Lung (tissue), 12 donors: ENCODE results near the gene GPR142. TPM values are rescaled to one million over a fixed set of nuclear protein-coding genes. Genes with fewer than 3 reads are reported as not detected.

Source experiments
- ATAC-seq: fragments of 200-7000 bp; cut with Tn5 transposase; one replicate; pipeline ENCODE4 v1.9.1; 2020; ENCODE audit warnings: moderate number of reproducible peaks; ENCODE audit not compliant: insufficient read depth, low FRiP score
- DNase-seq, 3 donors: peaks; one replicate each; pipeline ENCODE4 v3.0.0-alpha.2; 2013 to 2017
- H3K27ac ChIP-seq, 2 donors: one replicate each; pipeline ENCODE4 v1.5.1; 2013; ENCODE audit warnings: mild to moderate bottlenecking in 2 of 2, moderate library complexity in 2 of 2, control low read depth in 1 of 2, inconsistent platforms in 1 of 2, low read depth in 1 of 2, low read length in 1 of 2
- H3K27me3 ChIP-seq, 3 donors: one replicate each; pipeline ENCODE4 v1.5.1; 2013; ENCODE audit warnings: low read length in 2 of 3; ENCODE audit not compliant: control insufficient read depth in 3 of 3, insufficient read depth in 3 of 3
- H3K36me3 ChIP-seq, 4 donors: one replicate each; pipeline ENCODE4 v1.5.1; 2013; ENCODE audit warnings: low read length in 4 of 4, mild to moderate bottlenecking in 1 of 4, moderate library complexity in 1 of 4; ENCODE audit not compliant: control insufficient read depth in 4 of 4, insufficient read depth in 4 of 4
- H3K4me1 ChIP-seq, 5 donors: one replicate each; pipeline ENCODE4 v1.5.1; 2013; ENCODE audit warnings: low read length in 5 of 5, mild to moderate bottlenecking in 2 of 5, moderate library complexity in 1 of 5; ENCODE audit not compliant: control insufficient read depth in 5 of 5, insufficient read depth in 5 of 5
- H3K4me3 ChIP-seq: one replicate; pipeline ENCODE4 v1.5.1; 2013; ENCODE audit warnings: mild to moderate bottlenecking, control low read depth, moderate library complexity
- H3K9ac ChIP-seq, 2 donors: one replicate each; pipeline ENCODE4 v1.5.1; 2013; ENCODE audit warnings: low read length in 2 of 2, control low read depth in 1 of 2; ENCODE audit not compliant: insufficient read depth in 1 of 2
- H3K9me3 ChIP-seq, 4 donors: one replicate each; pipeline ENCODE4 v1.5.1; 2013; ENCODE audit warnings: low read length in 3 of 4, mild to moderate bottlenecking in 1 of 4, moderate library complexity in 1 of 4; ENCODE audit not compliant: control insufficient read depth in 4 of 4, insufficient read depth in 3 of 4
- CTCF ChIP-seq: IDR thresholded peaks from 2 replicates; pipeline ENCODE4 v1.5.1; 2012; ENCODE audit warnings: mild to moderate bottlenecking; ENCODE audit errors: control extremely low read depth, extremely low read depth
- WGBS, 2 donors: extraction: QIAGEN DNeasy Blood & Tissue Kit; methylation state at CpG; one replicate each; pipeline ENCODE4 v1.1.7; 2013; 5-methylcytosine and 5-hydroxymethylcytosine counted together
- polyA plus RNA-seq, 2 donors: library from polyadenylated mRNA; stranded (reverse); fragments of 200-250 nt; gene quantifications; one replicate each; pipeline ENCODE4 v1.2.1, GENCODE V29; 2013
- total RNA-seq, 2 donors: library from RNA; depleted of rRNA in 1 of 2; stranded (reverse); fragments of >200 nt in 1 of 2; gene quantifications; one replicate each; pipeline ENCODE4 v1.2.1, GENCODE V29; 2014 to 2021
- donor health status: control.
- donor health status: control.
- donor health status: Bipolar disorder and iron deficiency.
- donor health status: healthy.
- donor health status: DM: yes; HTN: yes; CAD: no.

Gene GPR142
- total and polyA plus RNA-seq, 4 donors, result 0.03 TPM; not detected in 3

- no peak for TF ChIP-seq CTCF
- no peak overlapping the region for H3K4me3 ChIP-seq
- 83 to 89% methylated on average over 14 of the region's 14 CpGs for WGBS, 2 donors
Observed at GRCh38 chr17:74347646-74348045, 19.7 kb upstream of the GPR142 start.

GRCh38 chr17:74349120-74349519 is 18.2 kb upstream of the GPR142 start:
- WGBS, 2 donors, result 68 to 75% methylated on average over 19 of the region's 19 CpGs
- no peak overlapping the region for H3K9ac ChIP-seq
- DNase-seq (no peak), ATAC-seq (no peak)
- H3K27ac ChIP-seq, result no peak overlapping the region
- no peak for TF ChIP-seq CTCF
- H3K4me3 ChIP-seq, result no peak overlapping the region
- no peaks in the 10 kb centered on the region for H3K4me1 ChIP-seq
- peaks cover 0 to 2% (median 0%) of the 10 kb centered on the region in 4 donors for H3K9me3 ChIP-seq
- H3K27me3 ChIP-seq, result peaks cover 25 to 43% (median 26%) of the 10 kb centered on the region in 3 donors
- no peaks in the 10 kb centered on the region for H3K36me3 ChIP-seq

More at GRCh38 chr17:74347646-74348045, 19.7 kb upstream of the GPR142 start:
- Histone ChIP-seq H3K27ac (no peak overlapping the region), H3K36me3 (no peaks in the 10 kb centered on the region), H3K9ac (no peak overlapping the region), H3K27me3 (peaks cover 13 to 29% (median 15%) of the 10 kb centered on the region in 3 donors), H3K4me1 (no peaks in the 10 kb centered on the region), H3K9me3 (no peaks in the 10 kb centered on the region)
- DNase-seq, result no peak
- ATAC-seq, result no peak

GRCh38 chr17:74350486-74350885 is 16.8 kb upstream of the GPR142 start:
- Histone ChIP-seq H3K4me3 (no peak overlapping the region), H3K27ac (no peak overlapping the region), H3K4me1 (no peaks in the 10 kb centered on the region), H3K36me3 (no peaks in the 10 kb centered on the region), H3K9me3 (peaks cover 0 to 3% (median 0%) of the 10 kb centered on the region in 4 donors), H3K9ac (no peak overlapping the region), H3K27me3 (peaks cover 29 to 56% (median 33%) of the 10 kb centered on the region in 3 donors)
- no peak for DNase-seq
- no peak for TF ChIP-seq CTCF
- ATAC-seq, result no peak
- WGBS, 2 donors, result 75 to 85% methylated on average over 20 of the region's 20 CpGs
